Activated CD8-positive, alpha-beta memory T cell treated with anti-CD3 and anti-CD28 coated beads for 4 hours (primary cell): Measurements from ENCODE around the gene OGN.

ENCODE experiments used
- DNase-seq, 2 donors: peaks; one replicate each; pipeline ENCODE4 v3.0.0-alpha.2; 2020; ENCODE audit warnings: low read depth in 2 of 2

Gene OGN

GRCh38 chr9:92345582-92345981, 58.8 kb downstream of the OGN start:
- DNase-seq = no peak

GRCh38 chr9:92342825-92343488, 61.4 kb downstream of the OGN start:
- DNase-seq = no peak

GRCh38 chr9:92341578-92341977, 62.8 kb downstream of the OGN start:
- no peak for DNase-seq

GRCh38 chr9:92333282-92333634, 71.1 kb downstream of the OGN start:
- DNase-seq = no peak
